ENCODE data around the gene UBA3. TPM values are rescaled to one million over a fixed set of nuclear protein-coding genes. Genes with fewer than 3 reads are reported as not detected.
A peak's percentile ranks its signal among the peaks of the same experiment; 100 is the strongest.

Gene UBA3
- total RNA-seq, 1 donor from 2014 or later = 93.4 TPM

GRCh38 chr3:69082361-69082760 lies 2.2 kb upstream of the UBA3 start:
- ATAC-seq = no peak

GRCh38 chr3:69081583-69082262 lies 1.6 kb upstream of the UBA3 start:
- ATAC-seq = no peak
- DNase-seq = no peak
- intact Hi-C loops (cut with micrococcal nuclease) = no loop called here

More at GRCh38 chr3:69082361-69082760, 2.2 kb upstream of the UBA3 start:
- no peak for DNase-seq
- intact Hi-C loops (cut with micrococcal nuclease) = no loop called here

- ATAC-seq = peak; percentile 47
- intact Hi-C loops (cut with micrococcal nuclease) = no loop called here
- DNase-seq = peak; percentile 53
These were observed 651 bp downstream of the UBA3 start for GRCh38 chr3:69079269-69080159.

GRCh38 chr3:69072928-69073327 lies 7.2 kb downstream of the UBA3 start:
- intact Hi-C loops (cut with micrococcal nuclease) = no loop called here
- DNase-seq = no peak
- no peak for ATAC-seq

- no peak for DNase-seq
- ATAC-seq = no peak
- intact Hi-C loops (cut with micrococcal nuclease) = no loop called here
These were observed 14.0 kb downstream of the UBA3 start for GRCh38 chr3:69066121-69066520.

GRCh38 chr3:69065318-69065964 lies 14.7 kb downstream of the UBA3 start:
- DNase-seq = no peak
- no peak for ATAC-seq
- intact Hi-C loops (cut with micrococcal nuclease) = no loop called here

- ATAC-seq = no peak
These were observed 16.5 kb downstream of the UBA3 start for GRCh38 chr3:69063636-69064035.

GRCh38 chr3:69059688-69060087 lies 20.5 kb downstream of the UBA3 start:
- ATAC-seq = no peak

More at GRCh38 chr3:69063636-69064035, 16.5 kb downstream of the UBA3 start:
- DNase-seq = no peak
- intact Hi-C loops (cut with micrococcal nuclease) = no loop called here

GRCh38 chr3:69058947-69059224 lies 21.3 kb downstream of the UBA3 start:
- intact Hi-C loops (cut with micrococcal nuclease) = no loop called here
- DNase-seq (no peak), ATAC-seq (no peak)

More at GRCh38 chr3:69059688-69060087, 20.5 kb downstream of the UBA3 start:
- no peak for DNase-seq
- intact Hi-C loops (cut with micrococcal nuclease) = no loop called here

GRCh38 chr3:69058180-69058946 lies 21.8 kb downstream of the UBA3 start:
- intact Hi-C loops (cut with micrococcal nuclease) = no loop called here
- peak; percentile 29 for ATAC-seq
- DNase-seq = no peak

GRCh38 chr3:69052472-69052898 lies 27.7 kb downstream of the UBA3 start:
- intact Hi-C loops (cut with micrococcal nuclease) = no loop called here
- ATAC-seq = peak; percentile 5
- DNase-seq = no peak

- peak; percentile 99 for ATAC-seq
- intact Hi-C loops (cut with micrococcal nuclease) = no loop called here
- peak; percentile 99 for DNase-seq
These were observed 28.3 kb downstream of the UBA3 start, which contains the start of gene TMF1 for GRCh38 chr3:69051756-69052471. TMF1 (minus strand) TSS chr3:69052333; CDS start chr3:69052086, 247 bp downstream.

GRCh38 chr3:69048990-69049389 lies 31.2 kb downstream of the UBA3 start:
- DNase-seq (no peak), ATAC-seq (no peak)
- intact Hi-C loops (cut with micrococcal nuclease) = no loop called here

- ATAC-seq = no peak
- DNase-seq = no peak
- intact Hi-C loops (cut with micrococcal nuclease) = no loop called here
These were observed 35.6 kb downstream of the UBA3 start for GRCh38 chr3:69044608-69045007.

- intact Hi-C loops (cut with micrococcal nuclease) = no loop called here
- ATAC-seq = no peak
- no peak for DNase-seq
These were observed 46.7 kb downstream of the UBA3 start for GRCh38 chr3:69033470-69033869.

GRCh38 chr3:69032737-69033136 lies 47.4 kb downstream of the UBA3 start:
- ATAC-seq (no peak), DNase-seq (no peak)
- intact Hi-C loops (cut with micrococcal nuclease) = no loop called here

- no peak for DNase-seq
- ATAC-seq = no peak
These were observed 48.0 kb downstream of the UBA3 start for GRCh38 chr3:69032142-69032541.

GRCh38 chr3:69031635-69032034 lies 48.5 kb downstream of the UBA3 start:
- ATAC-seq (no peak), DNase-seq (no peak)
- intact Hi-C loops (cut with micrococcal nuclease) = no loop called here

More at GRCh38 chr3:69032142-69032541, 48.0 kb downstream of the UBA3 start:
- intact Hi-C loops (cut with micrococcal nuclease) = no loop called here

- DNase-seq (no peak), ATAC-seq (no peak)
- intact Hi-C loops (cut with micrococcal nuclease) = no loop called here
These were observed 59.3 kb downstream of the UBA3 start for GRCh38 chr3:69020857-69021256.
